NCI-H345 treated with DMSO at 0.1 percent for 48 hours (cell line): ENCODE measurements around the gene CELF2.

Source experiments
- DNase-seq: peaks from one replicate; lab custom pipeline; 2025; ENCODE audit not compliant: unreplicated experiment; lab: John Stamatoyannopoulos, UW

CELF2 gene

GRCh38 chr10:11020548-11020942 is 2.9 kb downstream of the CELF2 start:
- DNase-seq, result no peak

- no peak for DNase-seq
Observed at GRCh38 chr10:11022213-11022612, 4.5 kb downstream of the CELF2 start.

- no peak for DNase-seq
Observed at GRCh38 chr10:11023009-11023953, 5.6 kb downstream of the CELF2 start.

DNA sequence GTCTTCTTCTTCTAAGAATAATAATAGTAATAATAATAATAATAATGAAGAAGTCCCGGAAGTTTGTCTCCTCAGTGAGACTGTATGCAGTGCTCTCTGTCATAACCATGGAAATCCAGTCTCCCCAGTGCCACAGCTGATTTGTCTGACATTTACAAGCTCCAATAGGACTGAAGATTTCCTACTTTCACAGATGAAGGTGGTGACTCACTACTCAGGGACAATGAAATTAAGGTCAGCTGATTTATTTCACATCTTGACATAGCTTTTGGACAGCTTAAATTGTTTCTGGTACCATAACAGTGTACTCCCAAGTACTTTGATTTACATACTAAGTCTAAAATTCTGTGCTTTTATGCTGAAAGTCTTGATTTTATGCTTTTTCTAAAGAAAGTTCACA is 6.9 kb downstream of the CELF2 start:
- DNase-seq, result no peak

- no peak for DNase-seq
Observed at GRCh38 chr10:11025978-11026377, 8.3 kb downstream of the CELF2 start.

DNA sequence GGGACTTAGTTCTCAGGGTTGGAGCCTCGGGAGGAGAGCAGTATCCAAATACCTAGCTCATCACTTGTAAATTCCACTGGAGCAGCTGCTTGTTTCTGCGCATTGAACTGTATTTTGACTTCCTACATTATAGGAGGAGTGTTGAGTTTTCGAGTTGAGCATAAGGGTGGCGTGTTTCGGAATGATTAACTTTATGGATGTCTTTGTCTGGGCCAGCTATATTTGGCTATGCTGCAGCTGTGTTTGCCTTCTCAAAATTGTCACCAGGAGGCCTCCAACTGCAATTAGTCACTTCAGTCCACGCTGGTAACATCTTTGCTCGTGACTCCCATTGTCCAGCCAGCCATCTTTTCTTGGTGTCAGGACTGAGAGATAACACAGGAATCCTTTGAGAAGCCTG is 9.1 kb downstream of the CELF2 start:
- no peak for DNase-seq

GRCh38 chr10:11034762-11035161 is 17.1 kb downstream of the CELF2 start:
- no peak for DNase-seq

DNA sequence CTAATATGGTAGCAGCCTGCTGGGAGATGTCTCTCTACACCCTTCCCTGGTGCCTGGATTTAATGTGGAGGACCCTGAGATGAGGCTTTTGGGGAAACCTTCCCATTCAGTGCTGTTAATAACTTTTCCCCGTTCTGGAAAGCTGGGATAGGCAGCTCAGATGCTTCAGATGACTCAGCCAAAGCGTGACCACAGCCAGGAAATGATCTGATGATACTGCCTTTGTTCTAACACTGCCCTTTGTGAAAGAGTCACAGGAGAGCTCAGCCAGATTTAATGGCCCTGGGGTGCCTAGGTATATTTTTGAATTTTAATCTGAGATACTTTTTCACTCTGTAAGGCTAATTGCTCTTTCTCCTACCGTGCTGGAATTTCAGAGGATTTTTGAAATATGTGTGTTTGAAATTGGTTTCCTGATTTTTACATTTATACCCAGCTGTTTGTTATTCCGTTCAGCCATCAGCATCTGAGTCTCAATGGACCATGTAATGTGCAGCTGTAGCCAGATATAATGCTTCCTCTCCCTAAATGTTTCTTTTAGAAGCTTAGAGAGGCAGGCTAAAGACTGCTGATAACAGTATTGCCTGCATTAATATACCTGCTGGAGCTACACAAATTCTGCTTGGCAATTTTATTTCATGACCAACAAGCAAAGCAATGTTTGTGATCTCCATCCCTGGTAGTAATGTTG is 17.8 kb downstream of the CELF2 start:
- DNase-seq, result no peak

- DNase-seq, result no peak
Observed at GRCh38 chr10:11036424-11037011, 18.8 kb downstream of the CELF2 start.

- DNase-seq, result no peak
Observed at GRCh38 chr10:11037991-11038390, 20.3 kb downstream of the CELF2 start.

DNA sequence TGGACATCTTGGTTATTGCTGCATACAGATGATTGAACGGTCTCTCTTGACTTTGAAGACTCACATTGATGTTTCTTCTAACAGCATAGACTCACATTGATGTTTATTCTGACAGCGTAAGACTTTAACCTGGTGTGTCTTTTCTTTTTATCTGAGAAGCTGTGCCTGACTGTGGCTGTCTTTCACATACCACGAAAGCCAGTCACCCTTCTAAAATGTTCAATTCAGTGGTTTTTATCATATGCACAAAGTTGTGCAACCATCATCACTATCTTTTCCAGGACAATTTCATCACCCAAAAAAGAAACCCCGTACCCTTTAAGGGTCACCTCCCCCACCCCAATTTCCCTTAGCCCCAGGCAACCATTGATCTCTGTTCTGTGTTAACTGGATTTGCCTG is 24.7 kb downstream of the CELF2 start:
- DNase-seq, result no peak

- no peak for DNase-seq
Observed at GRCh38 chr10:11043039-11043438, 25.4 kb downstream of the CELF2 start.

DNA sequence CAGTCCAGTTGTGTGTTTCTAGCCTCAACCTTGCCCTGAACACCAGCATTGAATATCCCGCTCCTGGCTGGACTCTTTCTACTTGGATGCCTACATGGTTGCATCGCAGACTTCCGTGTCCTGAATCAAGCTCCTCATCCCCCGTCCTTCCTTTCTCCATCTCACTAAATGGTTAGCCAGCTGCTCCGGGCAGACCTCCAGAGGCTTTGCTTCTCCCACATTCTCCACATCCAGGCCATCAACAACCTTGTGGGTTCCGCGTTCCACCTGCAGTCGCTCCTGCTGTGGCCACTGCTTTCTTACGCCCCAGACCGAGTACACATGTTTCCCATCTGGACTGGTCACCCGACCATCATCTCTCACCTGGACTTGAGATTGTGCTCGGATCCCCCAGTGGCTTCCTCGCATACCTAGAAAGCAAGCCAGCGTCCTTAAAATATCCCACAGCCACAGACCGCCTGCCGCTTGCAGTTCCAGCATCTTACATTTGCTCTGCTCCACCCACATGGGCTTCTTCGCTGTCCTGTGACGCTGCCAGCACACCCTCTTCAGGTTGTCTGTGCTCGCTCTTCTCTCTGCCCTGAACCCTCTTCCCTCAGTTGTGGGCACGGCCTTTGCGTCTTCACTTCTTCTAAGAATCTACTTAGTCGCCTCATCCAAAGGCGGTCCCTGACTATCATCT is 25.9 kb downstream of the CELF2 start:
- no peak for DNase-seq

DNA sequence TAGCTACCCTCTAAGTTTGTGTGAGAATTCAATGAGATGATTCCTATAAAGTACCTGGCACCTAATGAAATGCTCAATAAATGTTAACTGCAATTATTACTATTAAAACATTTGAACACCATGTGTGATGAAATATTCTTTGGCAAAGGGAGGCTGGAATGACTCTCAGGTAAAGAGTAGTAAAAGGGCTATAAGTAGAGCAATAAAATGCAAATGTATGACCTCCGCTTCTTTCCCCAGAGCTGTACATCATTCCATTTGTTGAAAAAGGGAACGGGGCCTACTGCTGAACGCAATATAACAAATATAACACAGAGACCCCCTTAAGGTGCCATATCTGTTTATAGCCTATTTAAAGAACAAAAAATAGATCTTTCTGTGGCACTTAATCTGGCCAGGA is 27.8 kb downstream of the CELF2 start:
- DNase-seq, result no peak

DNA sequence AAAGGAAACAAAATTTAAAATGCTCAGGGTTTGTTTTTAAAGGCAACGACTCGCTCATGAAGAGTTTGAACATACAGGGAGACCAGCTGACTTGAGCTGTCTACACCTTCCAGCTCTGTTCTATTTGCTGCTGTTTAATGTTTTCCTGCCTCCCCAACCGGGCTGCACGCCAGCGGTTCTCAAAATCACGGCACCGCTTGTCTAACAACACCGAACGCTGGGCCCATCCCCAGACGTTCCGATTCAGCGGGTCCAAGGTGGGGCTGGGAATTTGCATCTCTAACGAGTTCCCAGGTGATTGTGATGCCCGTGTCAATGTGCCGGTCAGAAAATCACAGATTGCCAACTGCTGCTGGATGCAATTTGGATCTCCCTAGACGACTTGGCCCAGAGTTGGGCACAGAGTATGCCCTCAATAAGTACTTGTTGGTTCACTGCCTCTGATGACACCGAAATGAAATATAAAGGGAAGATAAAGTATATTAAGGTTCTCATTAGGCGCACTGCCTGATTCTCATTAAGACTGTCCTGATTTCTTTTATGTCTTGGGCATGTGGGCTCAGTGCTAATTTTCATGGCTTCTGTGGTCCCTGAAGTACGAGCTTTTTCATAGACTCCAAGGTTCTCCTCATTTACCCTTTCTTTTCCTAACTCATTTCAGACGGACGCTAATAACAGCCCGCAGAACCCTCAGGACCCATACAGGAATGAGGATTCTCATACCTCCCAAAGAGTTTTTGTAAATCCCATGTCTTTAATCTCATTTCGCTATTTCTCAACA is 28.5 kb downstream of the CELF2 start:
- DNase-seq, result no peak

- no peak for DNase-seq
Observed at GRCh38 chr10:11046776-11047160, 29.1 kb downstream of the CELF2 start.

DNA sequence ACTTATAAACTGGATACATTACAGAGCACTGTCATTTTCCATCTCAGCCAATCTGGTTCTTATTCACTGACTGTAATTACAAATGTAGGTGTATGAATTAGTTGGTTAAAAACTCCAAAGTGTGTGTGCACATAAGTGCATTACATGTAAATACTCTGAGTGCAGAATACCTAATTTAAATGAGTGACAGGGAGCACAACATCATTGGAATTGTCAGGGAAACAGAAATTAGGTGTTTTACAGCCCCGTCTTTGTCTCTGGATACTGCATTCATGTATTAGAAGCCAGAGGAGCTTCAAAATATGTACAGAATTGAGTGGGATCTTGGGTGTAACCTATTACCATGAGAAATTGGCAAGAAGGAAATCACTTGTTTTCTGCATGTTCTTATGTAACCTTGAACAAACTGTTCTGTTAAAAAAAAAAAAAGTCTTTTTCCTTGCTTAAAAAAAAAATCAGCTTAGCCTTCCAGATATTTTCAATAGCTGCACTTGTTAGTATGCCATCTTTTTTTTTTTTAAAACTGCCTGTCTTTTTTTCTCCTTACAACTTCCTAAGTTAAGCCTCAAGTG is 31.1 kb downstream of the CELF2 start:
- no peak for DNase-seq

- DNase-seq, result no peak
Observed at GRCh38 chr10:11049806-11050205, 32.1 kb downstream of the CELF2 start.

- no peak for DNase-seq
Observed at GRCh38 chr10:11050301-11051287, 32.9 kb downstream of the CELF2 start.
